K562 (cell line): ENCODE results near the gene BTN3A1. TPM values are rescaled to one million over a fixed set of nuclear protein-coding genes. Genes with fewer than 3 reads are reported as not detected.

ENCODE experiments used
- BACH1 ChIP-seq: fragments of 200-800 bp; sonication (Bioruptor generic); IDR thresholded peaks from 2 replicates; pipeline ENCODE4 v1.6.1; 2016; ENCODE audit warnings: missing genetic modification characterization, missing compliant biosample characterization
- CBX3 ChIP-seq, 2 experiments: IDR thresholded peaks; 1 replicate in 1 of 2; 2 replicates in 1 of 2; pipeline ENCODE4 v1.6.1; 2012; ENCODE audit warnings: inconsistent platforms in 2 of 2, low read length in 2 of 2, borderline replicate concordance in 1 of 2, control low read depth in 1 of 2
- FOXM1 ChIP-seq, 2 experiments: fragments of 450-650 bp in 1 of 2; sonication (generic) in 1 of 2; formaldehyde crosslinking in 1 of 2; IDR thresholded peaks; 2 replicates each; pipeline versions ENCODE4 v1.6.1 to v1.9.0; 2017 to 2022; ENCODE audit warnings: low read depth in 2 of 2, mild to moderate bottlenecking in 2 of 2, missing genetic modification reagents in 1 of 2, moderate library complexity in 1 of 2
- NUFIP1 ChIP-seq: fragments of 450-650 bp; IDR thresholded peaks from 2 replicates; pipeline ENCODE4 v1.6.1; 2018; ENCODE audit not compliant: partially characterized antibody
- PHB ChIP-seq: fragments of 250-450 bp; sonication (Bioruptor Pico); IDR thresholded peaks from 2 replicates; pipeline ENCODE4 v1.5.0; 2021
- PTTG1 ChIP-seq: fragments of 450-650 bp; IDR thresholded peaks from 2 replicates; pipeline ENCODE4 v1.6.1; 2016; ENCODE audit warnings: low read depth, mild to moderate bottlenecking, missing genetic modification characterization, missing compliant biosample characterization
- RUNX1 ChIP-seq: sonication (generic); IDR thresholded peaks from 2 replicates; pipeline ENCODE4 v1.6.1; 2016; ENCODE audit warnings: antibody characterized with exemption, low read depth
- SMAD1 ChIP-seq: fragments of 150-350 bp; IDR thresholded peaks from 2 replicates; pipeline ENCODE4 v1.6.1; 2014; ENCODE audit warnings: low read length, low read depth; ENCODE audit not compliant: partially characterized antibody
- ZBTB11 ChIP-seq, 3 experiments: fragments of 200-800 bp in 1 of 3; fragments of 250-450 bp in 1 of 3; fragments of 450-650 bp in 1 of 3; sonication (Bioruptor Pico) in 1 of 3; sonication (Bioruptor generic) in 1 of 3; formaldehyde crosslinking in 1 of 3; IDR thresholded peaks; 2 replicates each; pipeline versions ENCODE4 v1.6.1 to v1.8.0; 2016 to 2022; ENCODE audit warnings: mild to moderate bottlenecking in 2 of 3, missing genetic modification characterization in 2 of 3, missing compliant biosample characterization in 1 of 3, moderate library complexity in 1 of 3
- ZBTB49 ChIP-seq: sonication (generic); formaldehyde crosslinking; IDR thresholded peaks from 2 replicates; pipeline ENCODE4 v1.8.0; 2022; ENCODE audit warnings: missing genetic modification reagents, mild to moderate bottlenecking, borderline replicate concordance
- ZFP30 ChIP-seq: fragments of 250-450 bp; sonication (Bioruptor Pico); IDR thresholded peaks from 2 replicates; pipeline ENCODE4 v1.8.0; 2022; ENCODE audit warnings: moderate library complexity, mild to moderate bottlenecking, inconsistent platforms, borderline replicate concordance
- ZKSCAN1 ChIP-seq: fragments of 150-350 bp; IDR thresholded peaks from 2 replicates; pipeline ENCODE4 v1.6.1; 2016; ENCODE audit warnings: low read depth, low read length
- ZNF589 ChIP-seq: fragments of 200-800 bp; sonication (Bioruptor generic); IDR thresholded peaks from 2 replicates; pipeline ENCODE4 v1.6.1; 2016; ENCODE audit warnings: low read depth, missing genetic modification characterization, missing compliant biosample characterization
- ZNF696 ChIP-seq: fragments of 250-450 bp; sonication (Bioruptor Pico); conservative IDR thresholded peaks from 2 replicates; pipeline ENCODE4 v1.4.0; 2020; ENCODE audit warnings: mild to moderate bottlenecking, moderate library complexity
- ZNF77 ChIP-seq: fragments of 250-450 bp; sonication (Bioruptor Pico); IDR thresholded peaks from 2 replicates; pipeline ENCODE4 v1.5.0; 2020
- polyA plus RNA-seq, 8 experiments: library from polyadenylated mRNA; depleted of rRNA in 4 of 8; stranded (reverse) in 5 of 8; unstranded in 3 of 8; fragments of >200 nt; fragmentation: Nextera tagmentation in 2 of 8; fragmentation: Illumina TruSeq in 1 of 8; extraction: Ambion mirVana in 2 of 8; extraction: Trizol in 1 of 8; gene quantifications; 2 replicates each; pipeline versions ENCODE4 v1.2.1 to v1.2.3, GENCODE V29; 2011 to 2014; ENCODE audit warnings: inconsistent platforms in 1 of 8, missing spikeins in 1 of 8
- total RNA-seq, 7 experiments: library from RNA; depleted of rRNA in 6 of 7; stranded (reverse); fragments of >200 nt in 6 of 7; fragmentation: Illumina TruSeq in 2 of 7; extraction: Trizol in 2 of 7; gene quantifications; 2 replicates each; pipeline versions ENCODE4 v1.2.1 to v1.2.3, GENCODE V29; 2011 to 2021; ENCODE audit warnings: low replicate concordance in 1 of 7
- TF ChIP-seq, protein P1 (sequence below): sonication (generic); formaldehyde crosslinking; IDR thresholded peaks from 2 replicates; pipeline ENCODE4 v1.8.1; 2023; ENCODE audit warnings: mild to moderate bottlenecking, missing genetic modification reagents, moderate library complexity
- TF ChIP-seq, protein P2 (sequence below): sonication (generic); formaldehyde crosslinking; IDR thresholded peaks from 2 replicates; pipeline ENCODE4 v1.8.1; 2023; ENCODE audit warnings: mild to moderate bottlenecking, missing genetic modification reagents

Gene BTN3A1
- total and polyA plus RNA-seq, 9 of the 15 experiments (the other 6 are each of a cell fraction or from before 2014, with no cell fraction given) = 0.84 to 8.5 (median 3.9) TPM

DNA sequence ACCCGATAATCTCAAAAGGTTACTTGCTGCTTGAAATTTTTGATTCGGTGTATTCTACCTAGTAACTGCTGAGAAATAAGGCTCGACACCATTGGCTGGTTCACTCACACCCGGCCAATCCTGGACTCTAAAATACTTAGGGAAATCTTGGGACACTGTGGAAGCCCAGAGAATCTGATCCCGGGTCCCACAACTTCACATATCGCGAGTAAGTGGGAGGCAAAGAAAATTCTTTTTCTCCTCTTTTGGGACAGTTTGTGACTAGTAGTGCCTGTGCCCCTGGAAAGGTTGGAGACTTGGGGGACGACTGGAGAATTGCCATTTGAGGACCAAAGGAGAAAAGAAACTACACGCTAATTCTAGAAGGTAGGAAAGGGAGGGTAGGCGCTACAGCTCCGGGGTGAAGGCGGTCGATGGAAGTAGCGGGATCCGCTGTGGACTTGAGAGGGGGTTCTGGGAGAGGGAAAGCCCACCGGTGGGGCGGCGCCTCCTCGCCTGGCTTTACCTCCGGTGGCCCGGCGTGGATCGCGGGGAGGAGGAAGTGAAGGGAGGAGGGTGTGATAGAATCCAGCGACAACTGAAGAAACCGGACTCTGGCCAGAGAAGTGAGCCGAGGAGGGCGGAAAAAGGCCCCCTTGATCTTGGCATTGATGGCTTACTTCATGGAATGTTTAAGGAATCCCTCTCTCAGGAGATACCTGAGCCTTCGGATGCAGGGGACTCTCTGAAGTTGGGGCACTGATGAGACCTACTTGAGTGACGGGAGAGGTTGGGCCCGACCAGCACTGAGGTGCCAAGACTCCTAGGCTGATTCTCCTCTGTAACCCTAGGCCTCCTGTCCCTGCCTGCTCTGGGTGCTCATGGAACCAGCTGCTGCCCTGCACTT is 19.4 kb downstream of the BTN3A1 start (continued):
- no peak for TF ChIP-seq PHB (CRISPR knock-in tag)
- TF ChIP-seq ZNF589 (CRISPR knock-in tag) = no peak
- TF ChIP-seq CBX3 (IDR thresholded peaks at IDR 0.05; ENCODE audit: borderline replicate concordance in 1 of 2, low read length in 2 of 2) = no peak
- TF ChIP-seq ZBTB11 (CRISPR knock-in tag; IDR thresholded peaks at IDR 0.05) = no peak
- no peak for TF ChIP-seq ZBTB49
- no peak for TF ChIP-seq ZFP30 (CRISPR knock-in tag)
- TF ChIP-seq, protein P1, sequence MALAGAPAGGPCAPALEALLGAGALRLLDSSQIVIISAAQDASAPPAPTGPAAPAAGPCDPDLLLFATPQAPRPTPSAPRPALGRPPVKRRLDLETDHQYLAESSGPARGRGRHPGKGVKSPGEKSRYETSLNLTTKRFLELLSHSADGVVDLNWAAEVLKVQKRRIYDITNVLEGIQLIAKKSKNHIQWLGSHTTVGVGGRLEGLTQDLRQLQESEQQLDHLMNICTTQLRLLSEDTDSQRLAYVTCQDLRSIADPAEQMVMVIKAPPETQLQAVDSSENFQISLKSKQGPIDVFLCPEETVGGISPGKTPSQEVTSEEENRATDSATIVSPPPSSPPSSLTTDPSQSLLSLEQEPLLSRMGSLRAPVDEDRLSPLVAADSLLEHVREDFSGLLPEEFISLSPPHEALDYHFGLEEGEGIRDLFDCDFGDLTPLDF (CRISPR knock-in tag) = peak; percentile 52; the same call in 1 of the 2 replicates
- no peak for TF ChIP-seq RUNX1
- TF ChIP-seq, protein P2, sequence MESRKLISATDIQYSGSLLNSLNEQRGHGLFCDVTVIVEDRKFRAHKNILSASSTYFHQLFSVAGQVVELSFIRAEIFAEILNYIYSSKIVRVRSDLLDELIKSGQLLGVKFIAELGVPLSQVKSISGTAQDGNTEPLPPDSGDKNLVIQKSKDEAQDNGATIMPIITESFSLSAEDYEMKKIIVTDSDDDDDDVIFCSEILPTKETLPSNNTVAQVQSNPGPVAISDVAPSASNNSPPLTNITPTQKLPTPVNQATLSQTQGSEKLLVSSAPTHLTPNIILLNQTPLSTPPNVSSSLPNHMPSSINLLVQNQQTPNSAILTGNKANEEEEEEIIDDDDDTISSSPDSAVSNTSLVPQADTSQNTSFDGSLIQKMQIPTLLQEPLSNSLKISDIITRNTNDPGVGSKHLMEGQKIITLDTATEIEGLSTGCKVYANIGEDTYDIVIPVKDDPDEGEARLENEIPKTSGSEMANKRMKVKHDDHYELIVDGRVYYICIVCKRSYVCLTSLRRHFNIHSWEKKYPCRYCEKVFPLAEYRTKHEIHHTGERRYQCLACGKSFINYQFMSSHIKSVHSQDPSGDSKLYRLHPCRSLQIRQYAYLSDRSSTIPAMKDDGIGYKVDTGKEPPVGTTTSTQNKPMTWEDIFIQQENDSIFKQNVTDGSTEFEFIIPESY (CRISPR knock-in tag) = no peak
- TF ChIP-seq SMAD1 = no peak
- TF ChIP-seq BACH1 (tag) = no peak
- no peak for TF ChIP-seq PTTG1 (tag)
- TF ChIP-seq NUFIP1 = no peak
- no peak for TF ChIP-seq FOXM1 (IDR thresholded peaks at IDR 0.05; ENCODE audit: low read depth)
- no peak for TF ChIP-seq FOXM1 (CRISPR knock-in tag; IDR thresholded peaks at IDR 0.05; ENCODE audit: low read depth)
- TF ChIP-seq ZKSCAN1 = peak; percentile 51; the same call in 1 of the 2 replicates
- TF ChIP-seq ZNF696 = no peak
- TF ChIP-seq ZNF77 (CRISPR knock-in tag) = no peak
